ENCODE measurements around the gene MAGEL2. TPM values are rescaled to one million over a fixed set of nuclear protein-coding genes. Genes with fewer than 3 reads are reported as not detected.

The MAGEL2 gene
- total RNA-seq, 2 donors from 2014 or later, result not detected

Other genes starting within 250 kb of the MAGEL2 start
- not detected for gene GOLGA6L2, start 200.6 kb downstream of the MAGEL2 start, total RNA-seq
- under 1 TPM; 0.29 to 0.80 TPM for gene MKRN3, start 82.2 kb downstream of the MAGEL2 start, total RNA-seq
- gene NDN, start 39.4 kb upstream of the MAGEL2 start, total RNA-seq, result 1 to 10 TPM in 1 of 2 donors, under 1 TPM in 1; 0.16 to 1.2 TPM

All from activated T-helper 17 cell treated with anti-CD3 and anti-CD28 coated beads, Interleukin-2, amount 50 U/mL, for 72 hours (primary cell).